Measurements from ENCODE around the gene DNAJA3. TPM values are rescaled to one million over a fixed set of nuclear protein-coding genes. Genes with fewer than 3 reads are reported as not detected.
A peak's percentile ranks its signal among the peaks of the same experiment; 100 is the strongest.

DNAJA3 gene
- total and polyA plus RNA-seq, 3 donors from 2014 or later = 56.0 to 88.3 (median 80.2) TPM

GRCh38 chr16:4499196-4499555 is 73.5 kb downstream of the DNAJA3 start:
- Histone ChIP-seq H3K36me3 (ENCODE audit: low read depth, missing control alignments) (no peaks in the 10 kb centered on the region), H3K27me3 (no peaks in the 10 kb centered on the region), H3K9me3 (no peaks in the 10 kb centered on the region), H3K27ac (no peak overlapping the region), H3K4me1 (peaks cover 3% of the 10 kb centered on the region), H3K4me3 (no peak overlapping the region)
- TF ChIP-seq CTCF (IDR thresholded peaks at IDR 0.05) (no peak), POLR2A (IDR thresholded peaks at IDR 0.05) (no peak)
- no peak for DNase-seq
- intact Hi-C loops (cut with DNase I; ENCODE audit: low total_unique reads) = no loop called here
- WGBS, 2 donors = 93 to 96% methylated on average over 4 of the region's 4 CpGs

- Histone ChIP-seq H3K36me3 (ENCODE audit: low read depth, missing control alignments) (no peaks in the 10 kb centered on the region), H3K4me1 (peaks cover 3% of the 10 kb centered on the region), H3K27ac (peak overlapping the region in 1 of 2 donors; percentile 19), H3K27me3 (no peaks in the 10 kb centered on the region), H3K9me3 (no peaks in the 10 kb centered on the region), H3K4me3 (no peak overlapping the region)
- DNase-seq = no peak
- intact Hi-C loops (cut with DNase I; ENCODE audit: low total_unique reads) = no loop called here
- TF ChIP-seq CTCF (IDR thresholded peaks at IDR 0.05) (no peak), POLR2A (IDR thresholded peaks at IDR 0.05) (no peak)
- 63 to 71% methylated on average over 3 of the region's 3 CpGs for WGBS, 2 donors
Observed at GRCh38 chr16:4500272-4500671, 74.6 kb downstream of the DNAJA3 start.

GRCh38 chr16:4501071-4501478 is 75.4 kb downstream of the DNAJA3 start:
- TF ChIP-seq POLR2A (IDR thresholded peaks at IDR 0.05) = no peak
- no peak for TF ChIP-seq CTCF (IDR thresholded peaks at IDR 0.05)
- H3K36me3 ChIP-seq (ENCODE audit: low read depth, missing control alignments) = no peaks in the 10 kb centered on the region
- no peaks in the 10 kb centered on the region for H3K9me3 ChIP-seq
- peak overlapping the region in 1 of 2 donors; percentile 19 for H3K27ac ChIP-seq
- WGBS, 2 donors = 39 to 60% methylated on average over 5 of the region's 5 CpGs
- no peak for DNase-seq
- peaks cover 3% of the 10 kb centered on the region for H3K4me1 ChIP-seq
- H3K27me3 ChIP-seq = no peaks in the 10 kb centered on the region
- H3K4me3 ChIP-seq = no peak overlapping the region
- intact Hi-C loops (cut with DNase I; ENCODE audit: low total_unique reads) = no loop called here

GRCh38 chr16:4505356-4506147 is 79.9 kb downstream of the DNAJA3 start:
- no peak for DNase-seq
- WGBS, 2 donors = 85 to 93% methylated on average over 13 of the region's 13 CpGs
- H3K36me3 ChIP-seq (ENCODE audit: low read depth, missing control alignments) = no peaks in the 10 kb centered on the region
- no peak overlapping the region for H3K4me3 ChIP-seq
- intact Hi-C loops (cut with DNase I; ENCODE audit: low total_unique reads) = no loop called here
- no peaks in the 10 kb centered on the region for H3K9me3 ChIP-seq
- no peak for TF ChIP-seq POLR2A (IDR thresholded peaks at IDR 0.05)
- TF ChIP-seq CTCF (IDR thresholded peaks at IDR 0.05) = no peak
- H3K4me1 ChIP-seq = peaks cover under 1% of the 10 kb centered on the region
- no peaks in the 10 kb centered on the region for H3K27me3 ChIP-seq
- H3K27ac ChIP-seq = no peak overlapping the region

Small RNA genes within 50 kb of the gene (small RNA-seq; reads per million reads assigned to genes)
- gene AC012676.2 = 0 reads per million in 2 donors

Other genes starting within 250 kb of the DNAJA3 start
- 1 to 10 TPM; 1.5 to 2.5 TPM for gene SRL, start 183.8 kb upstream of the DNAJA3 start, total RNA-seq
- 4.7 TPM for gene SRL, start 183.8 kb upstream of the DNAJA3 start, polyA plus RNA-seq (ENCODE audit: insufficient read depth, low read depth, low replicate concordance)
- 1 to 10 TPM; 3.1 to 4.8 TPM for gene TFAP4, start 152.8 kb upstream of the DNAJA3 start, total RNA-seq
- gene TFAP4, start 152.8 kb upstream of the DNAJA3 start, polyA plus RNA-seq (ENCODE audit: insufficient read depth, low read depth, low replicate concordance) = 2.7 TPM
- 1 to 10 TPM; 4.8 to 6.7 TPM for gene GLIS2, start 109.8 kb upstream of the DNAJA3 start, total RNA-seq
- 15.0 TPM for gene GLIS2, start 109.8 kb upstream of the DNAJA3 start, polyA plus RNA-seq (ENCODE audit: insufficient read depth, low read depth, low replicate concordance)
- 100 to 1,000 TPM; 126 to 148 TPM for gene PAM16, start 74.5 kb upstream of the DNAJA3 start, total RNA-seq
- gene PAM16, start 74.5 kb upstream of the DNAJA3 start, polyA plus RNA-seq (ENCODE audit: insufficient read depth, low read depth, low replicate concordance) = 61.8 TPM
- gene VASN, start 54.0 kb upstream of the DNAJA3 start, total RNA-seq = 100 to 1,000 TPM; 103 to 125 TPM
- 33.9 TPM for gene VASN, start 54.0 kb upstream of the DNAJA3 start, polyA plus RNA-seq (ENCODE audit: insufficient read depth, low read depth, low replicate concordance)
- 100 to 1,000 TPM; 126 to 147 TPM for gene CORO7, start 9.3 kb upstream of the DNAJA3 start, total RNA-seq
- 71.5 TPM for gene CORO7, start 9.3 kb upstream of the DNAJA3 start, polyA plus RNA-seq (ENCODE audit: insufficient read depth, low read depth, low replicate concordance)
- gene NMRAL1, start 48.8 kb downstream of the DNAJA3 start, total RNA-seq = 10 to 100 TPM; 24.3 to 31.7 TPM
- 27.7 TPM for gene NMRAL1, start 48.8 kb downstream of the DNAJA3 start, polyA plus RNA-seq (ENCODE audit: insufficient read depth, low read depth, low replicate concordance)
- 10 to 100 TPM; 67.3 to 92.0 TPM for gene HMOX2, start 50.5 kb downstream of the DNAJA3 start, total RNA-seq
- gene HMOX2, start 50.5 kb downstream of the DNAJA3 start, polyA plus RNA-seq (ENCODE audit: insufficient read depth, low read depth, low replicate concordance) = 216 TPM
- gene CDIP1, start 112.9 kb downstream of the DNAJA3 start, total RNA-seq = 10 to 100 TPM; 32.0 to 34.0 TPM
- 34.7 TPM for gene CDIP1, start 112.9 kb downstream of the DNAJA3 start, polyA plus RNA-seq (ENCODE audit: insufficient read depth, low read depth, low replicate concordance)
- 10 to 100 TPM; 10.3 to 15.1 TPM for gene C16orf96, start 130.5 kb downstream of the DNAJA3 start, total RNA-seq
- 19.8 TPM for gene C16orf96, start 130.5 kb downstream of the DNAJA3 start, polyA plus RNA-seq (ENCODE audit: insufficient read depth, low read depth, low replicate concordance)
- gene UBALD1, start 189.0 kb downstream of the DNAJA3 start, total RNA-seq = 10 to 100 TPM; 15.9 to 25.0 TPM
- 33.3 TPM for gene UBALD1, start 189.0 kb downstream of the DNAJA3 start, polyA plus RNA-seq (ENCODE audit: insufficient read depth, low read depth, low replicate concordance)
- 10 to 100 TPM; 89.7 to 91.1 TPM for gene MGRN1, start 199.0 kb downstream of the DNAJA3 start, total RNA-seq
- 34.7 TPM for gene MGRN1, start 199.0 kb downstream of the DNAJA3 start, polyA plus RNA-seq (ENCODE audit: insufficient read depth, low read depth, low replicate concordance)

All from testis (tissue), 3 donors.